Tibial nerve (tissue), 4 donors: ENCODE results near the gene GJB1. TPM values are rescaled to one million over a fixed set of nuclear protein-coding genes. Genes with fewer than 3 reads are reported as not detected.
A peak's percentile ranks its signal among the peaks of the same experiment; 100 is the strongest.

Experiments used
- DNase-seq, 2 donors: peaks; one replicate each; pipeline ENCODE4 v3.0.0-alpha.2; 2019; ENCODE audit warnings: low spot score in 2 of 2
- H3K27ac ChIP-seq, 4 donors: fragments of 200-600 bp; sonication (generic) in 3 of 4; one replicate each; pipeline ENCODE4 v1.5.1; 2017 to 2019; ENCODE audit warnings: mild to moderate bottlenecking in 1 of 4
- H3K27me3 ChIP-seq, 2 donors: fragments of 200-600 bp; sonication (generic) in 1 of 2; one replicate each; pipeline versions ENCODE4 v1.5.1 to v1.6.0; 2017 to 2019
- H3K36me3 ChIP-seq, 3 donors: fragments of 200-600 bp; sonication (generic); one replicate each; pipeline ENCODE4 v1.5.1; 2018 to 2019
- H3K4me1 ChIP-seq, 4 donors: fragments of 200-600 bp; sonication (generic) in 3 of 4; one replicate each; pipeline ENCODE4 v1.5.1; 2017 to 2019
- H3K4me3 ChIP-seq, 4 donors: fragments of 200-600 bp; sonication (generic) in 3 of 4; one replicate each; pipeline ENCODE4 v1.5.1; 2017 to 2019; ENCODE audit warnings: mild to moderate bottlenecking in 1 of 4, moderate library complexity in 1 of 4
- H3K9me3 ChIP-seq, 4 donors: fragments of 200-600 bp; sonication (generic) in 3 of 4; one replicate each; pipeline ENCODE4 v1.5.1; 2017 to 2019
- CTCF ChIP-seq, 5 experiments: fragments of 200-600 bp in 3 of 5; fragments of 450-650 bp in 2 of 5; sonication (generic) in 3 of 5; IDR thresholded peaks; one replicate each; pipeline ENCODE4 v1.5.1; 2016 to 2019; ENCODE audit warnings: antibody characterized with exemption in 5 of 5, mild to moderate bottlenecking in 3 of 5, moderate library complexity in 2 of 5
- EP300 ChIP-seq, 2 donors: sonication (generic); formaldehyde crosslinking; IDR thresholded peaks; one replicate each; pipeline ENCODE4 v1.6.1; 2017; ENCODE audit warnings: antibody characterized with exemption in 2 of 2, mild to moderate bottlenecking in 1 of 2
- POLR2A ChIP-seq, 2 donors: fragments of 450-650 bp; IDR thresholded peaks; one replicate each; pipeline ENCODE4 v1.6.1; 2017; ENCODE audit warnings: antibody characterized with exemption in 2 of 2, mild to moderate bottlenecking in 2 of 2, moderate library complexity in 2 of 2
- WGBS, 2 donors: methylation state at CpG; one replicate each; pipeline ENCODE4 v1.1.5; 2018; 5-methylcytosine and 5-hydroxymethylcytosine counted together
- total RNA-seq, 4 donors: library from RNA; depleted of rRNA; stranded (reverse); fragments of >200 nt; gene quantifications; one replicate each; pipeline ENCODE4 v1.1.0, GENCODE V29; 2016

GJB1 gene
- 10 to 100 TPM in 3 of 4 donors, 1 to 10 TPM in 1; 5.1 to 22.5 (median 16.3) TPM for total RNA-seq

GRCh38 chrX:71222929-71223328 lies at the start of gene GJB1:
Gene GJB1, plus strand, starts transcription at chrX:71223224. Its CDS starts 484 bp downstream, at chrX:71223708.
- Histone ChIP-seq H3K36me3 (no peaks in the 10 kb centered on the region), H3K4me3 (peak within 1 kb of the TSS in 1 of 4 donors; percentile 23), H3K27ac (peak within 1 kb of the TSS in 1 of 4 donors; percentile 56), H3K4me1 (no peaks in the 10 kb centered on the region), H3K9me3 (no peaks in the 10 kb centered on the region), H3K27me3 (peaks cover 0 to 9% of the 10 kb centered on the region in 2 donors)
- TF ChIP-seq POLR2A (IDR thresholded peaks at IDR 0.05) (no peak), CTCF (IDR thresholded peaks at IDR 0.05) (no peak), EP300 (IDR thresholded peaks at IDR 0.05) (no peak)
- 51 to 87% methylated on average over 16 to 18 of the region's 18 CpGs for WGBS, 2 donors
- DNase-seq = no peak

DNA sequence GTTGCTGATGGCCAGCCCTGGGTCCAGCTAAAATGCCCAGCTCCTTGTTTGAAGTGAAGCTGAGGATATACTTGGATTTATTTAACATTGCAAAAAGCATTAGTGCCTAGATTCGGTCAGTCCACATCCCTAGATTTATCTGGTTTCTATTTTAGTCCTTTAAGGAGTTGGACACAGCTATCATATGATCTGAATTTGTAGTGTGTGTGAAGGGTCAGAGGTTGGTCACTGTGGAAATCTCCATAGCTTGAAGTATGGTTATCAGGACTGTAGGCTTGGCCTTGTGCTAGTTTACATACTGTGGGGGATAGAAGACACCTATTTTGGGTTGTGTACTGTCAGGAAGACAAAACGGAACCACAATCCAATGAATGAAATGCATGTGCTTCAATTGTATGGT lies 49.6 kb upstream of the GJB1 start:
- Histone ChIP-seq H3K36me3 (no peaks in the 10 kb centered on the region), H3K9me3 (no peaks in the 10 kb centered on the region), H3K27ac (no peak overlapping the region), H3K4me1 (no peaks in the 10 kb centered on the region), H3K27me3 (peaks cover 0 to 8% of the 10 kb centered on the region in 2 donors), H3K4me3 (no peak overlapping the region)
- TF ChIP-seq CTCF (IDR thresholded peaks at IDR 0.05) (no peak), EP300 (IDR thresholded peaks at IDR 0.05) (no peak), POLR2A (IDR thresholded peaks at IDR 0.05) (no peak)
- 52 to 81% methylated on average over 2 of the region's 2 CpGs for whole genome bisulfite sequencing, 2 donors
- DNase-seq = no peak

DNA sequence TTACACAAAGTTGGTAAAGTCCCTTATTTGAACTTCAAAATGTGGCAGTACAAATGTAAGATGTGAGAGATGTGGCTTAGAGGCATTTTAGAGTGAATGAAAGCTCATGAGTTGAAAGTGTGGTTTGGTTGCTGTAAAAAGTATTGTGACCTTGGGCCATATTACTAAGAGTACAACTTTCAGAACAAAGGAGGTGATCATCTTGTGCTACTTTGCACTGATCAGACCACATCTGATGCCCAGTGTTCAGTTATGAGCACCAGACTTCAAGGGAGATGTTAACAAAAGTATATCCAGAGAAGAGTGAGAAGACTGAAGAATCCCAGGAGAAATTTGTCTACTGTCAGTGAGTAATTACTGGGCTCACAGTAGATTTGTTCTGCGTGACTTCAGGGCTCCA lies 48.2 kb upstream of the GJB1 start:
- Histone ChIP-seq H3K27me3 (peaks cover 0 to 8% of the 10 kb centered on the region in 2 donors), H3K9me3 (no peaks in the 10 kb centered on the region), H3K4me1 (no peaks in the 10 kb centered on the region), H3K4me3 (no peak overlapping the region), H3K27ac (no peak overlapping the region), H3K36me3 (no peaks in the 10 kb centered on the region)
- WGBS, 2 donors = 78 to 90% methylated on average over 1 of the region's 1 CpG
- TF ChIP-seq CTCF (IDR thresholded peaks at IDR 0.05) = no peak
- TF ChIP-seq POLR2A (IDR thresholded peaks at IDR 0.05) = no peak
- TF ChIP-seq EP300 (IDR thresholded peaks at IDR 0.05) = no peak
- no peak for DNase-seq

- Histone ChIP-seq H3K27ac (no peak overlapping the region), H3K4me1 (no peaks in the 10 kb centered on the region), H3K27me3 (peaks cover 0 to 8% of the 10 kb centered on the region in 2 donors), H3K4me3 (no peak overlapping the region), H3K9me3 (no peaks in the 10 kb centered on the region), H3K36me3 (no peaks in the 10 kb centered on the region)
- no peak for TF ChIP-seq EP300 (IDR thresholded peaks at IDR 0.05)
- no peak for TF ChIP-seq CTCF (IDR thresholded peaks at IDR 0.05)
- TF ChIP-seq POLR2A (IDR thresholded peaks at IDR 0.05) = no peak
- 85 to 91% methylated on average over 5 of the region's 5 CpGs for WGBS, 2 donors
- DNase-seq = no peak
Measured at GRCh38 chrX:71175531-71175930, 47.5 kb upstream of the GJB1 start.

GRCh38 chrX:71177327-71177726 lies 45.7 kb upstream of the GJB1 start:
- Histone ChIP-seq H3K27ac (no peak overlapping the region), H3K36me3 (no peaks in the 10 kb centered on the region), H3K4me1 (peaks cover 0 to 6% (median 0%) of the 10 kb centered on the region in 4 donors), H3K27me3 (peaks cover 0 to 8% of the 10 kb centered on the region in 2 donors), H3K4me3 (no peak overlapping the region), H3K9me3 (no peaks in the 10 kb centered on the region)
- 7 to 47% methylated on average over 3 of the region's 3 CpGs for WGBS, 2 donors
- no peak for DNase-seq
- no peak for TF ChIP-seq POLR2A (IDR thresholded peaks at IDR 0.05)
- TF ChIP-seq CTCF (IDR thresholded peaks at IDR 0.05) = no peak
- no peak for TF ChIP-seq EP300 (IDR thresholded peaks at IDR 0.05)
